HEK293 (cell line): ENCODE results near the gene RPL12.

ENCODE experiments used
- KLF1 ChIP-seq: fragments of 450-650 bp; formaldehyde crosslinking; IDR thresholded peaks from 2 replicates; pipeline ENCODE4 v1.5.1; 2016; ENCODE audit warnings: missing biosample characterization, missing genetic modification characterization
- KLF17 ChIP-seq: fragments of 450-650 bp; formaldehyde crosslinking; IDR thresholded peaks from 2 replicates; pipeline ENCODE4 v1.5.1; 2016; ENCODE audit warnings: missing biosample characterization, missing genetic modification characterization
- KLF8 ChIP-seq: fragments of 450-650 bp; formaldehyde crosslinking; IDR thresholded peaks from 2 replicates; pipeline ENCODE4 v1.5.1; 2016; ENCODE audit warnings: missing biosample characterization, missing genetic modification characterization
- MEIS1 ChIP-seq: sonication (generic); formaldehyde crosslinking; IDR thresholded peaks from 2 replicates; pipeline ENCODE4 v1.8.1; 2022; ENCODE audit warnings: missing genetic modification reagents, mild to moderate bottlenecking, borderline replicate concordance
- REST ChIP-seq: fragments of 450-650 bp; formaldehyde crosslinking; IDR thresholded peaks from 2 replicates; pipeline ENCODE4 v1.5.1; 2016; ENCODE audit warnings: missing biosample characterization, missing genetic modification characterization
- SP2 ChIP-seq: fragments of 450-650 bp; formaldehyde crosslinking; IDR thresholded peaks from 2 replicates; pipeline ENCODE4 v1.5.1; 2016; ENCODE audit warnings: missing biosample characterization, missing genetic modification characterization
- SP3 ChIP-seq: fragments of 450-650 bp; formaldehyde crosslinking; IDR thresholded peaks from 2 replicates; pipeline ENCODE4 v1.5.1; 2016; ENCODE audit warnings: missing biosample characterization, missing genetic modification characterization
- SP7 ChIP-seq: fragments of 450-650 bp; formaldehyde crosslinking; IDR thresholded peaks from 2 replicates; pipeline ENCODE4 v1.5.1; 2016; ENCODE audit warnings: missing biosample characterization, missing genetic modification characterization
- TRIM28 ChIP-seq: IDR thresholded peaks from 2 replicates; pipeline ENCODE4 v1.6.1; 2011; ENCODE audit warnings: low read length, control low read depth, borderline replicate concordance
- YY1 ChIP-seq: fragments of 450-650 bp; formaldehyde crosslinking; IDR thresholded peaks from 2 replicates; pipeline ENCODE4 v1.5.1; 2018; ENCODE audit warnings: missing biosample characterization, missing genetic modification characterization
- ZBTB11 ChIP-seq: fragments of 450-650 bp; formaldehyde crosslinking; conservative IDR thresholded peaks from 2 replicates; pipeline ENCODE4 v1.5.1; 2016; ENCODE audit warnings: low read depth, missing biosample characterization, missing genetic modification characterization
- ZBTB17 ChIP-seq: fragments of 450-650 bp; formaldehyde crosslinking; IDR thresholded peaks from 2 replicates; pipeline ENCODE4 v1.5.1; 2016; ENCODE audit warnings: missing biosample characterization, missing genetic modification characterization
- ZBTB20 ChIP-seq: fragments of 450-650 bp; formaldehyde crosslinking; IDR thresholded peaks from 2 replicates; pipeline ENCODE4 v1.5.1; 2016; ENCODE audit warnings: missing biosample characterization, missing genetic modification characterization
- ZBTB21 ChIP-seq: fragments of 450-650 bp; formaldehyde crosslinking; IDR thresholded peaks from 2 replicates; pipeline ENCODE4 v1.5.1; 2017; ENCODE audit warnings: missing biosample characterization, missing genetic modification characterization
- ZBTB49 ChIP-seq: fragments of 450-650 bp; formaldehyde crosslinking; IDR thresholded peaks from 2 replicates; pipeline ENCODE4 v1.5.1; 2016; ENCODE audit warnings: missing biosample characterization, missing genetic modification characterization, low read depth
- ZBTB7A ChIP-seq: fragments of 450-650 bp; formaldehyde crosslinking; IDR thresholded peaks from 2 replicates; pipeline ENCODE4 v1.5.1; 2016; ENCODE audit warnings: low read depth, missing biosample characterization, missing genetic modification characterization
- ZBTB8A ChIP-seq: fragments of 450-650 bp; formaldehyde crosslinking; IDR thresholded peaks from 2 replicates; pipeline ENCODE4 v1.5.1; 2016; ENCODE audit warnings: missing biosample characterization, missing genetic modification characterization
- ZEB2 ChIP-seq: fragments of 450-650 bp; formaldehyde crosslinking; IDR thresholded peaks from 2 replicates; pipeline ENCODE4 v1.5.1; 2016; ENCODE audit warnings: missing biosample characterization, missing genetic modification characterization
- ZFP3 ChIP-seq: fragments of 450-650 bp; formaldehyde crosslinking; IDR thresholded peaks from 2 replicates; pipeline ENCODE4 v1.5.1; 2016; ENCODE audit warnings: low read depth, missing biosample characterization, missing genetic modification characterization
- ZNF112 ChIP-seq: fragments of 450-650 bp; formaldehyde crosslinking; IDR thresholded peaks from 2 replicates; pipeline ENCODE4 v1.5.0; 2017; ENCODE audit warnings: missing biosample characterization, missing genetic modification characterization
- ZNF133 ChIP-seq: fragments of 450-650 bp; formaldehyde crosslinking; IDR thresholded peaks from 2 replicates; pipeline ENCODE4 v1.5.1; 2016; ENCODE audit warnings: missing biosample characterization, missing genetic modification characterization
- ZNF2 ChIP-seq: fragments of 450-650 bp; formaldehyde crosslinking; IDR thresholded peaks from 2 replicates; pipeline ENCODE4 v1.5.1; 2016; ENCODE audit warnings: missing biosample characterization, missing genetic modification characterization
- ZNF324 ChIP-seq: fragments of 450-650 bp; formaldehyde crosslinking; IDR thresholded peaks from 2 replicates; pipeline ENCODE4 v1.5.1; 2016; ENCODE audit warnings: missing biosample characterization, missing genetic modification characterization
- ZNF350 ChIP-seq: fragments of 450-650 bp; formaldehyde crosslinking; IDR thresholded peaks from 2 replicates; pipeline ENCODE4 v1.5.0; 2017; ENCODE audit warnings: missing biosample characterization, mild to moderate bottlenecking, missing genetic modification characterization
- ZNF37A ChIP-seq: fragments of 450-650 bp; IDR thresholded peaks from 2 replicates; pipeline ENCODE4 v1.5.1; 2018; ENCODE audit warnings: missing biosample characterization, missing genetic modification characterization
- ZNF423 ChIP-seq: fragments of 450-650 bp; formaldehyde crosslinking; IDR thresholded peaks from 2 replicates; pipeline ENCODE4 v1.5.1; 2016; ENCODE audit warnings: missing biosample characterization, missing genetic modification characterization
- ZNF501 ChIP-seq: fragments of 450-650 bp; formaldehyde crosslinking; IDR thresholded peaks from 2 replicates; pipeline ENCODE4 v1.5.1; 2016; ENCODE audit warnings: missing biosample characterization, missing genetic modification characterization
- ZNF510 ChIP-seq: fragments of 450-650 bp; formaldehyde crosslinking; IDR thresholded peaks from 2 replicates; pipeline ENCODE4 v1.5.1; 2018; ENCODE audit warnings: mild to moderate bottlenecking, missing genetic modification characterization, missing biosample characterization; ENCODE audit not compliant: insufficient replicate concordance
- ZNF549 ChIP-seq: fragments of 450-650 bp; IDR thresholded peaks from 2 replicates; pipeline ENCODE4 v1.5.1; 2018; ENCODE audit warnings: missing biosample characterization, missing genetic modification characterization, mild to moderate bottlenecking, inconsistent platforms, moderate library complexity
- ZNF600 ChIP-seq: fragments of 450-650 bp; formaldehyde crosslinking; IDR thresholded peaks from 2 replicates; pipeline ENCODE4 v1.5.1; 2016; ENCODE audit warnings: missing biosample characterization, missing genetic modification characterization
- ZNF626 ChIP-seq: fragments of 450-650 bp; sonication (Bioruptor Pico); formaldehyde crosslinking; IDR thresholded peaks from 2 replicates; pipeline ENCODE4 v1.5.1; 2018; ENCODE audit warnings: missing biosample characterization, missing genetic modification characterization, inconsistent platforms
- ZXDB ChIP-seq: fragments of 450-650 bp; formaldehyde crosslinking; IDR thresholded peaks from 2 replicates; pipeline ENCODE4 v1.5.1; 2016; ENCODE audit warnings: missing biosample characterization, missing genetic modification characterization

The RPL12 gene

GRCh38 chr9:127423934-127424675 is 27.1 kb downstream of the RPL12 start, which contains the start of gene ZNF79 (continued):
- peak; percentile 89 for TF ChIP-seq ZBTB8A (tag by site-specific recombination)
- TF ChIP-seq ZBTB7A (tag by site-specific recombination): no peak
- TF ChIP-seq SP2 (tag by site-specific recombination): peak; percentile 61
- TF ChIP-seq ZNF423 (tag by site-specific recombination): no peak
- no peak for TF ChIP-seq ZNF510
- peak; percentile 76 for TF ChIP-seq ZBTB11
- TF ChIP-seq ZBTB21 (tag by site-specific recombination): 0 out of 2 replicates have a peak, but pooled peaks have one; percentile 38
- no peak for TF ChIP-seq ZEB2
- no peak for TF ChIP-seq ZNF133 (tag by site-specific recombination)
- TF ChIP-seq ZBTB20 (tag by site-specific recombination): no peak
- no peak for TF ChIP-seq ZNF549
- TF ChIP-seq ZBTB17 (tag by site-specific recombination): peak; percentile 85
- TF ChIP-seq YY1 (tag by site-specific recombination): 0 out of 2 replicates have a peak, but pooled peaks have one; percentile 29
- peak; percentile 47 for TF ChIP-seq SP3 (tag by site-specific recombination)
- TF ChIP-seq KLF17 (tag by site-specific recombination): peak; percentile 41; the same call in 1 of the 2 replicates
- TF ChIP-seq ZNF501 (tag by site-specific recombination): peak; percentile 41; the same call in 1 of the 2 replicates
- peak; percentile 97 for TF ChIP-seq REST (tag by site-specific recombination)
- peak; percentile 18; the same call in 1 of the 2 replicates for TF ChIP-seq KLF8 (tag by site-specific recombination)
- TF ChIP-seq ZNF324 (tag by site-specific recombination): no peak
- TF ChIP-seq ZXDB (tag by site-specific recombination): peak; percentile 54; the same call in 1 of the 2 replicates
- no peak for TF ChIP-seq MEIS1 (CRISPR knock-in tag)
- no peak for TF ChIP-seq ZNF37A
- no peak for TF ChIP-seq ZFP3
- TF ChIP-seq KLF1 (tag by site-specific recombination): peak; percentile 18; the same call in 1 of the 2 replicates
- TF ChIP-seq ZNF112 (tag by site-specific recombination): no peak
- TF ChIP-seq ZNF626 (tag by site-specific recombination): no peak
- TF ChIP-seq ZNF600: peak; percentile 58
- TF ChIP-seq ZBTB49 (tag by site-specific recombination): no peak
- 0 out of 2 replicates have a peak, but pooled peaks have one; percentile 27 for TF ChIP-seq ZNF2 (tag by site-specific recombination)
- TF ChIP-seq TRIM28: 0 out of 2 replicates have a peak, but pooled peaks have one; percentile 16
- TF ChIP-seq SP7 (tag by site-specific recombination): peak; percentile 36
- no peak for TF ChIP-seq ZNF350
